A549 (cell line): ENCODE measurements around the gene TLCD3A. TPM values are rescaled to one million over a fixed set of nuclear protein-coding genes. Genes with fewer than 3 reads are reported as not detected.
A peak's percentile ranks its signal among the peaks of the same experiment; 100 is the strongest.

Experiments
- ATAC-seq, 2 experiments: fragments of 200-7000 bp in 1 of 2; fragments of >200 bp in 1 of 2; cut with Nextera tagmentation in 1 of 2; cut with Tn5 transposase in 1 of 2; 3 replicates each; pipeline versions ENCODE4 v1.8.0 to v1.9.1; 2018 to 2020; ENCODE audit warnings: mild to moderate bottlenecking in 1 of 2, moderate library complexity in 1 of 2
- CTCF ChIA-PET: fragments of 300-600 bp; sonication (Branson Sonifier 250); formaldehyde crosslinking; extraction: SDS; loops from one replicate; lab custom pipeline; 2021; ENCODE audit warnings: antibody characterized with exemption, inconsistent platforms; lab: Yijun Ruan, JAX
- POLR2A ChIA-PET: fragments of 350-600 bp; formaldehyde crosslinking; extraction: SDS; loops from one replicate; lab custom pipeline; 2021; ENCODE audit warnings: antibody characterized with exemption, inconsistent platforms; lab: Yijun Ruan, JAX
- DNase-seq, 2 experiments: peaks; one replicate each; pipeline versions ENCODE4 v3.0.0 to v3.0.0-alpha.2; 2011 to 2016; ENCODE audit warnings: low read depth in 1 of 2, low spot score in 1 of 2
- FAIRE-seq: peaks from 2 replicates; lab custom pipeline; 2011; peaks lifted over from hg19 to GRCh38; lab: Jason Lieb, UNC
- H3K27ac ChIP-seq, 2 experiments: fragments of >200 bp; sonication (Bioruptor Twin); formaldehyde crosslinking; 3 replicates each; pipeline ENCODE4 v1.5.1; 2016 to 2017
- H3K4me1 ChIP-seq: fragments of >200 bp; sonication (Bioruptor Twin); formaldehyde crosslinking; 3 replicates; pipeline ENCODE4 v1.6.1; 2016
- H3K4me2 ChIP-seq: fragments of >200 bp; sonication (Bioruptor Twin); formaldehyde crosslinking; 3 replicates; pipeline ENCODE4 v1.6.1; 2016
- H3K4me3 ChIP-seq: fragments of >200 bp; sonication (Bioruptor Twin); formaldehyde crosslinking; 3 replicates; pipeline ENCODE4 v1.5.1; 2016
- H3K9me3 ChIP-seq: fragments of >200 bp; sonication (Bioruptor Twin); formaldehyde crosslinking; 3 replicates; pipeline ENCODE4 v1.6.1; 2016
- BHLHE40 ChIP-seq: IDR thresholded peaks from 2 replicates; pipeline ENCODE4 v1.6.1; 2012; ENCODE audit warnings: low read depth, low read length, inconsistent platforms
- CHD2 ChIP-seq: fragments of 150-350 bp; IDR thresholded peaks from 2 replicates; pipeline ENCODE4 v1.6.1; 2014; ENCODE audit warnings: low read length; ENCODE audit not compliant: partially characterized antibody
- CTCF ChIP-seq: fragments of >200 bp; sonication (Bioruptor Twin); formaldehyde crosslinking; IDR thresholded peaks from 3 replicates; pipeline ENCODE4 v1.5.1; 2016
- E2F6 ChIP-seq: IDR thresholded peaks from 2 replicates; pipeline ENCODE4 v1.6.1; 2012; ENCODE audit warnings: low read depth, borderline replicate concordance
- FOSB ChIP-seq: fragments of 250-450 bp; sonication (Bioruptor Pico); IDR thresholded peaks from 2 replicates; pipeline ENCODE4 v1.5.0; 2020; ENCODE audit warnings: mild to moderate bottlenecking, moderate library complexity
- FOSL2 ChIP-seq, 2 experiments: fragments of 450-650 bp in 1 of 2; fragments of >200 bp in 1 of 2; sonication (Bioruptor Twin) in 1 of 2; formaldehyde crosslinking; IDR thresholded peaks; 2 replicates each; pipeline versions ENCODE4 v1.5.0 to v1.6.1; 2016 to 2020; ENCODE audit warnings: mild to moderate bottlenecking in 1 of 2, moderate library complexity in 1 of 2
- FOXS1 ChIP-seq: fragments of 250-450 bp; sonication (Bioruptor Pico); IDR thresholded peaks from 2 replicates; pipeline ENCODE4 v1.5.0; 2020; ENCODE audit warnings: mild to moderate bottlenecking, moderate library complexity
- GATA3 ChIP-seq: IDR thresholded peaks from 2 replicates; pipeline ENCODE4 v1.6.1; 2012; ENCODE audit warnings: borderline replicate concordance
- MAZ ChIP-seq: fragments of 150-350 bp; IDR thresholded peaks from 2 replicates; pipeline ENCODE4 v1.6.1; 2014; ENCODE audit warnings: antibody characterized with exemption, low read depth, low read length, borderline replicate concordance
- NFE2L2 ChIP-seq: fragments of 150-350 bp; conservative IDR thresholded peaks from 2 replicates; pipeline ENCODE4 v1.6.1; 2014; ENCODE audit warnings: low read length
- PBX3 ChIP-seq: IDR thresholded peaks from 2 replicates; pipeline ENCODE4 v1.6.1; 2012
- POLR2A ChIP-seq: IDR thresholded peaks from 2 replicates; pipeline ENCODE4 v1.6.1; 2012; ENCODE audit warnings: mild to moderate bottlenecking, low read length
- POLR2AphosphoS2 ChIP-seq: conservative IDR thresholded peaks from 2 replicates; pipeline ENCODE4 v1.6.1; 2012; ENCODE audit warnings: low read length, improper control_type of control experiment, inconsistent platforms
- RAD21 ChIP-seq, 2 experiments: fragments of >200 bp in 1 of 2; sonication (Bioruptor Twin) in 1 of 2; formaldehyde crosslinking in 1 of 2; IDR thresholded peaks in 1 of 2; conservative IDR thresholded peaks in 1 of 2; 2 replicates in 1 of 2; 3 replicates in 1 of 2; pipeline ENCODE4 v1.6.1; 2012 to 2018; ENCODE audit warnings: inconsistent platforms in 1 of 2
- RCOR1 ChIP-seq: fragments of 150-350 bp; IDR thresholded peaks from 2 replicates; pipeline ENCODE4 v1.6.1; 2014; ENCODE audit warnings: antibody characterized with exemption, low read length, low read depth
- SREBF2 ChIP-seq: fragments of 450-650 bp; IDR thresholded peaks from 2 replicates; pipeline ENCODE4 v1.6.1; 2014; ENCODE audit warnings: mild to moderate bottlenecking, moderate library complexity
- ZNF302 ChIP-seq: fragments of 250-450 bp; sonication (Bioruptor Pico); IDR thresholded peaks from 2 replicates; pipeline ENCODE4 v1.9.0; 2021; ENCODE audit warnings: inconsistent platforms, mild to moderate bottlenecking, moderate library complexity
- ZSCAN20 ChIP-seq: fragments of 250-450 bp; sonication (Bioruptor Pico); IDR thresholded peaks from 2 replicates; pipeline ENCODE4 v1.8.0; 2022; ENCODE audit warnings: mild to moderate bottlenecking, moderate library complexity
- WGBS: methylation state at CpG from one replicate; pipeline ENCODE4 v1.1.6; 2017; ENCODE audit errors: missing lambda C conversion rate; 5-methylcytosine and 5-hydroxymethylcytosine counted together
- polyA plus RNA-seq, 4 experiments: library from polyadenylated mRNA; depleted of rRNA in 3 of 4; stranded (reverse); fragments of >200 nt; fragmentation: RNase III in 1 of 4; extraction: RNeasy Plus Mini Kit Qiagen cat#74134 plus additional on column Dnase treatment in 1 of 4; gene quantifications; 2 replicates in 3 of 4; 3 replicates in 1 of 4; pipeline ENCODE4 v1.2.3, GENCODE V29; 2011 to 2017

Gene TLCD3A
- polyA plus RNA-seq, 2 of the 4 experiments (the other 2 are of a cell fraction), result 29.5 to 31.5 TPM

GRCh38 chr17:685006-685405, 47.4 kb upstream of the TLCD3A start:
- no peak for ATAC-seq
- Histone ChIP-seq H3K4me3 (no peak overlapping the region), H3K4me1 (peaks cover 7% of the 10 kb centered on the region; the same call in 1 of the 3 replicates), H3K27ac (no peak overlapping the region), H3K9me3 (no peaks in the 10 kb centered on the region), H3K4me2 (no peak overlapping the region)
- 96% methylated on average over 6 of the region's 6 CpGs for WGBS
- TF ChIP-seq NFE2L2 (no peak), E2F6 (no peak), ZSCAN20 (CRISPR knock-in tag) (no peak), POLR2AphosphoS2 (no peak), BHLHE40 (no peak), PBX3 (no peak), MAZ (no peak), RAD21 (conservative IDR thresholded peaks at IDR 0.05 in 1 of 2, IDR thresholded peaks at IDR 0.05 in 1 of 2) (no peak), FOSB (no peak), FOXS1 (CRISPR knock-in tag) (no peak), ZNF302 (CRISPR knock-in tag) (no peak)
- FAIRE-seq, result no peak
- ChIA-PET CTCF (interaction anchor here (1.0 to 9.6 kb wide), 4 partner anchors 9 to 273 kb away, joined by 3 to 86 read pairs (median 7); no protein-coding TSS in a partner anchor), POLR2A (no interaction called here)
- no peak for DNase-seq

GRCh38 chr17:688100-688989, 44.1 kb upstream of the TLCD3A start:
- ChIA-PET POLR2A (no interaction called here), CTCF (interaction anchor here (0.7 to 19.5 kb wide), 7 partner anchors 12 to 544 kb away, joined by 3 to 410 read pairs (median 7); partner anchors contain the start of gene TIMM22)
- ATAC-seq (peak in 1 of 2 experiments; percentile 34; a peak in 2 of 6 replicates), FAIRE-seq (peak; percentile 70), DNase-seq (peak in 1 of 2 experiments; percentile 67)
- 87% methylated on average over 18 of the region's 18 CpGs for WGBS
- H3K27ac ChIP-seq, result no peak overlapping the region
- TF ChIP-seq GATA3, result no peak
- TF ChIP-seq RAD21 (conservative IDR thresholded peaks at IDR 0.05 in 1 of 2, IDR thresholded peaks at IDR 0.05 in 1 of 2), result peak in 1 of 2 experiments; percentile 41; a peak in 3 of 5 replicates
- no peak for TF ChIP-seq RCOR1
- no peak for TF ChIP-seq CHD2
- no peak for TF ChIP-seq SREBF2
- peak; percentile 21; the same call in 2 of the 3 replicates for TF ChIP-seq CTCF
- TF ChIP-seq POLR2A, result no peak
- TF ChIP-seq POLR2AphosphoS2, result no peak
- TF ChIP-seq FOSL2 (IDR thresholded peaks at IDR 0.05), result no peak
- no peak for TF ChIP-seq FOSL2 (CRISPR knock-in tag; IDR thresholded peaks at IDR 0.05)
- no peaks in the 10 kb centered on the region for H3K9me3 ChIP-seq
- H3K4me1 ChIP-seq, result peaks cover 38% of the 10 kb centered on the region
- no peak overlapping the region for H3K4me3 ChIP-seq
- H3K4me2 ChIP-seq, result no peak overlapping the region
